ENCODE results near the gene RGS8.

The RGS8 gene

GRCh38 chr1:182671750-182672486 lies 12.5 kb downstream of the RGS8 start:
- DNase-seq (ENCODE audit: low spot score), result no peak

DNA sequence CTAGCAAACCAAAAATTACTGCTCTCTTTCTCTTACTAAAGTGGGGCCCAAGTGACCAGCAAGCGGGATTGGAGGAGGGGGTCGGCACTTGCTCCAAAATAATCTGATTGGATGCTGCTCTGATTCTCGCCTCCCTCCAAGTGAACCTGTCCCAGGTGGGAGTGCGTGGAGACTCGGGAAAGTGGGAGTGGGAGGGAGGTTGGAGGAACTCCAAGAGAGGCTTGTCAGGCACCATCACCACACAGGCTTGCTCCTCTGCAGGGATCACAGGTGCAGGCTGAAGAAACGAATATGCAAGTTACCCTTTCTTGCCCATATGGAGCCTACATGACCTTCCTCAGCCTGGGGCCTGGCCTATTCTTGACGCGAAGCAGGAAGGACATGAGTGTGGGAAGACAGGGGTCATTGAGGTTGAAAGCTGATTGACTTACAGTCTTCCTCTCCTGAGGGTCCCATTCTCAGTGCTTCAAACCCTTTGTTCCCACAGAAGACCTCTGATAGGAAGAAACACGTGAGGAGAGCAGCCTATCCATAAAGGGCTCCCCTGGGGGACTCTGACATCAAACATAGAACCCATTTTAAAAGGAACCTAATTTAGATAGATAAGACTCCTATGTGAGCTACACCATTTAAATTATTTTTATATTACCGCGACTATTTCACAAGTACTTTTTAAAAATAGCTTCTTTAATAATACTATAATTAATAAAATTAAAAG lies 14.2 kb downstream of the RGS8 start:
- DNase-seq (ENCODE audit: low spot score), result no peak

DNA sequence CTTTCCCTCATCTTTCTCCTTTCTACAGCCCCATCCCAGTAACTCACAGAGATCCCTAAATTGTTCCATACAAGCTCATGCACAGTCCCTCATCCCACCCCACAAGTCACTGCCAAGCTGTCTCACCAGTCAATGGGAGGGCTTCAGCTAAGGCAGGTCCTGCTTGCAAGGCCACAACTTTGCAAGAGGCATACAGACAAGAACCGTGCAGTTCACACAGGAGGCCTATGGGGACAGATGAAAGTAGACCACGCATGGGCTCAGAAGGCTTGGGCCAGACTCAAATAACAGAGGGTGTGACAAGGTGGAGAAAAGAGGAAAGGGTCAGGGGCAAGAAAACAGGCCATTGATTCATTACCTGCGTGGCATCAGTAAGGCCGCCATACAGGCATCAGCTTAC lies 15.1 kb downstream of the RGS8 start:
- DNase-seq (ENCODE audit: low spot score), result no peak

GRCh38 chr1:182668521-182669054 lies 15.8 kb downstream of the RGS8 start:
- peak; percentile 30 for DNase-seq (ENCODE audit: low spot score)

- no peak for DNase-seq (ENCODE audit: low spot score)
Measured at GRCh38 chr1:182667848-182668505, 16.4 kb downstream of the RGS8 start.

DNA sequence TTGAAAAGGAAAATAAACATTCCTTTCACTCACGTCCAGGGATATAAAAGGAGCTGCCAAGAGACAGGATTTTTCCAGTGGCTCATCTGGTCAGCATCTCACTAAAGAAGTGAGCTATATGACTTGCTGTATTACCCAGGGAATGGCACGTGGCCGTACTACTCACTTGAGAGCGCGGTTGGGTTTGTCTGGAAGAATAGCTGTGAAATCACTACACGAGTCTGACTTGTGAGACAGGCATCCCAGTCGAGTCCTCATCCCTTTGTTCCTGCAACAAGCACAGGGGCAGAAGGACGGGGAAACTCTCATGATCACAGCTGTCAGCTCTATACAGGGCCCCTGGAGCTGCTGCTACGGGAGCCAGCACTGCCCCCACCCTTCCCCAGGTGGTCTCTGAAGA lies 17.7 kb downstream of the RGS8 start:
- no peak for DNase-seq (ENCODE audit: low spot score)

DNA sequence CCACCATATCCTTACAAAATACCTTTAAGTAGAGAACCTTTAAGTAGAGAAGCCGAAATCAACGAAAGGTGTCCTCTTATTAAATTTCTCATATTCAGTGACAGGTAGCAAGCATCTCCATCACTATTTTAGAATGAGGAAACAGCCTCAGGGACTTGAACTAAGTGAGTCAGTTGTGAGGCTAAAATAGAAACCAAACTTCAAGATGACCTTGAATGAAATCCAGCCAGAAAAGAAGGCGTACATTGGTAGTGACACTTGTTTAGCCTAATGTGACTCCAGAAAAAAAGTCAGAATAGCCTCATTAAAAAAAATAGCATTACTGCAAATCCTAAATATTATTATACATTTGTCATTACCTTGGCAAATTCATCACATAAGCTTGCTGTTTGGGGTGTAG lies 20.1 kb downstream of the RGS8 start:
- DNase-seq (ENCODE audit: low spot score), result no peak

DNA sequence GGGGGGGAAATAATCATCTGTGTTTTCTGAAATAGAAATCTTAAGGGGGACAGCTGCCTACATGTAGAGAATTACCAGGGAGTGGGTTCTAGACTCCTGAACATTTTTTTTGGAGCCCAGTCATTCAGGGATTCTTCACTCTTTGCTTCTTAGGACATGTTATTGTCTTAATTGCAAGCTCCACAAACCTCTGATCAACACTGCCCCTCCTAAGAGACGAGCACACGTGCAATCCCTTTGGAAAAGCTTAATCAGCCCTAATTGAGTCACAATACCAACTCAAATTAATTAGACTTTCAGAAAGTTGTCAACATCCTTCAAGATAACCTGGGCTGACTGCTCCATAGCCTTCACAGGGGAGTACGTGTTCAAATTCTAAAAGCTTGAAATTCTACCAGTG lies 21.4 kb downstream of the RGS8 start:
- no peak for DNase-seq (ENCODE audit: low spot score)

GRCh38 chr1:182662121-182662890 lies 22.1 kb downstream of the RGS8 start:
- DNase-seq (ENCODE audit: low spot score), result no peak

DNA sequence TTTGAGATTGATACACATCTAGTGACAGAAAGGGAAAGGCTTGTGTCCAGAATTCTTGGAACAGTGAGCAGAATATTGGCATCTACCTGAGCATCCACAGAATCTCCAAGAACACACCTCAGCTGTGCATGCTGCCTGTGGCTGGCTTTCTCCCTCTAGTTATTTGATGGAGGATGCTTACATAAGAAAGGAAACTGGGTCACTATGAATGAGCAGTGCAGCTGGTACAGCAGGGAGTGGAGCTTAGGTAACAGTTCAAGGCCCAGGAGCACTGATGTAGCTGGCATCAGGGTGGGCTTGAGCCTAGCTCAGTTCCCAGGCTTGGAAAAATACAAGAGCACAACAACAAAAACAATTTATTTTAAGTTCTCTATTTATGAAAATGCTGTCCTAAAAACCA lies 26.3 kb downstream of the RGS8 start:
- no peak for DNase-seq (ENCODE audit: low spot score)

DNA sequence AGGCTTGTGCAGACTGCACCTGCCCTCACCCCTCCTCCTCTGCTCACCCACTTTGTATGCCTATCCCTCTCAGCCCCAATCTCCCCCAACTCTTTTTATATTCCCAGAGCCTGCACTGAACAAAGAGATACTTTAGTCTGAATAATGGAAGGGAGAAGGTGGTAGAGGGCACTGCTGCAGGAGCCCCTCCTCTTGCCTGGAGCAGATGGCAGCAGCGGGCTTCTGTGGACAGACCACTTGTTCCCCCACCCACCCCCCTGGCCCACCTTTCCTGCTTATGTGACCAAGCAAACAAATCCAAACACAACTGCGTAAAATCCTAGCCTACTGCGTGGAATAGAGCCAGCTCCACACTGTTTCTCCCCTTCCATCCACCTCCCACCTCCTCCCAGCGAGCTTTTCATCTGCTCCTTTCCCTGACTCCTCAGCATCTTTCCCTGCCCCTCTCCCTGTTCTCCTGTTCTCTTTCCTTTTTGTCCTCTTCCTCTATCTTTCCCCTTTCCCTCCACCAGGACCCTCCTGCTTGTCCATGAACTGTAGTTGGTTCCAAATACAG lies 27.5 kb downstream of the RGS8 start:
- DNase-seq (ENCODE audit: low spot score), result no peak

GRCh38 chr1:182653986-182654385 lies 30.4 kb downstream of the RGS8 start:
- DNase-seq (ENCODE audit: low spot score), result no peak

GRCh38 chr1:182652933-182653332 lies 31.5 kb downstream of the RGS8 start:
- DNase-seq (ENCODE audit: low spot score), result no peak

DNA sequence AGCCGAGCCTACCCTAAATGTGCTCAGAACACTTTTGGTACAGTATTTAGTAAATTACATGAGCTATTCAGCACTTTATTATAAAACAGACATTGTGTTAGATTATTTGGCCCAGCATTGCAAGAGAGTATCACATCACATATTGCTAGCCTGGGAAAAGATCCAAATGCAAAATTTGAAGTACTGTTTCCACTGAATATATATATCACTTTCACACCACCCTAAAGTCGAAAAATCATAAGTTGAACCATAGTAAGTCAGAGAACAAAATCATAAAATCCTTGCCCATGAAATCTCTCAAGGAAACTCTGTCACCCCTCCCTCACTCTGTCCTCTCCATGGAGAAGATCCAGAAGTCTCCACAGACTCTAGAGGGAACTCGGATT lies 33.1 kb downstream of the RGS8 start:
- no peak for DNase-seq (ENCODE audit: low spot score)

DNA sequence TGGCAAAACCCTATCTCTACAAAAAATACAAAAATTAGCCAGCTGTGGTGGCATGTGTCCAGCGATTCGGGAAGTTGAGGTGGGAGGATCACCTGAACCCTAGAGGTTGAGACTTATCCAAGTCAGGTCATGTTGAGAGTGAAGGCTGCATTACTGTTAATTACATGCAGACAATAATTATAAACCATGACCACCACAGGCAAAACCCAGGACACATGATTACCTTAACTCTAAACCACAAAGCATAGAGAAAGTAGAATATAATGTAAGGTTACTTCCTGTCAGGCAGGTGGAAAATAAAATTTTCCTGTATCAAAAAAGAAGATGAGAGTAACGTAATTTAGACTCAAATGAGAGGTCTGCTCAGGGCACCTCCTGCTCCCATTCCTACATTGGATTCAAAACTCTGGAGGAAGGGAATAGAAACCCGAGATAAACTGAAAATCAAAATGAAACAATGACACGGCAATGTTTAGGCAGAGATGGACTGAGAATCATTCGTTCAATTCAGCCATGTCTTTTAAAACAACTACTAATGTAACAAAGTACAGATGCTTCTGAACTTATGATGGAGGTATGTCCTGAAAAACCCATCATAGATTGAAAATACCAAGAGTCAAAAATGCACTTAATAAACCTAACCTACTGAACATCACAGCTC lies 33.6 kb downstream of the RGS8 start:
- DNase-seq (ENCODE audit: low spot score), result no peak

DNA sequence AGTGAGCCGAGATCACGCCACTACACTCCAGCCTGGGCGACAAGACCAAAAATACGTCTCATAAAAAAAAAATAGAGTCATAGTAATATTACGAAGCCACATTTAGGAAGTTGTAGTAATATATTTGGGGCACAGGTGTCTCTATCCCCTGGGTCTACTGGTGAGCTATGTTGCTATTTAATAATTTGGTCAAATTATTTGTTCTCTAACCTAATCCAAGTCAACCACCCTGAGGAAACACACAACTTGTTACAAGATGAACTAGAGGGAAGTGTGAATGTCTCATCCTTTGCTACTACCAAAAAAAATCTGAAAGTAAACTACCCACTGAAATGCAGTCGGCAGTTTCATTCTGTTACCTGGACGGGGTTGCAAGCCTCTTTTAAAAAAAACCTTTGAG lies 35.3 kb downstream of the RGS8 start:
- no peak for DNase-seq (ENCODE audit: low spot score)

- no peak for DNase-seq (ENCODE audit: low spot score)
Measured at GRCh38 chr1:182646739-182647138, 37.6 kb downstream of the RGS8 start.

GRCh38 chr1:182644886-182645285 lies 39.5 kb downstream of the RGS8 start:
- no peak for DNase-seq (ENCODE audit: low spot score)

- DNase-seq (ENCODE audit: low spot score), result no peak
Measured at GRCh38 chr1:182643699-182644098, 40.7 kb downstream of the RGS8 start.

DNA sequence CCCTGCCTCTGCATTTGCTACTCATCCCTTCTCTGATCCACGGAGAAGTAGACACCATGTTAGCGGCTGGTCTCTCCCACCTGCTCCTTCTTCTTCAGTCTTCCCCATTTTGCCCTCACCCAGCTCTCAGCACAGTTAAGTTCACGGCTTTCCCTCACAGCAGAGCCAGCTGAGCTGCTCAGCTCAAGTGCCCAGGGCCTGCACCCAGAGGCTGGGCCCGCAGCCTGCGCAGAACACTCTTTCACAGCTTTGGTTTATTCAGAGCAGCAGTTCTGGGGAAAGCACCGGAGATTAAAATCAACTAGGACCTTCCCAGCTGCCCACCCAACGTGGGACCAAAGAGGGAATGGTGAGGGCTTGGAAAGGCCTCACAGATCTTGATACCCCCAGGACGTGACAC lies 41.9 kb downstream of the RGS8 start:
- no peak for DNase-seq (ENCODE audit: low spot score)

DNA sequence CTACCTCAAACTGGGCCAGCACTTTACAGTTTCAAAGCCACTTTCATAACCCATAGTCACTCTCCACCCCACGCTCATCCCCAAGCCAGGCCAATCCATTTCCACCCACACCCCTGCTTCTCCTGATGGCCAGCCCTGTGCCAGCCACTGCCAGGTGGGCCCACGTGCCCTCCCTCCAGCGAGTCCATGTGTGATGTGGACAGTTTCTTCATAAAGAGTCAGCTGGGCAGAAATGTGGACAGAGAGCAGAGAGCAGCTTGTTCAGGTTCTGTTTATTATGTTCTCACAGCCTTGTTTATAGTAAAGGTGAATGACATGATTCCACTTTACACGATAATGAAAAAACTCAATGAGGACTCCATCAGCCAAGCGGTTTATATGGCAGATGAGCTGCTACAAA lies 42.8 kb downstream of the RGS8 start:
- no peak for DNase-seq (ENCODE audit: low spot score)
